ENCODE data around the gene CLRN2.

CLRN2 gene, protein sequence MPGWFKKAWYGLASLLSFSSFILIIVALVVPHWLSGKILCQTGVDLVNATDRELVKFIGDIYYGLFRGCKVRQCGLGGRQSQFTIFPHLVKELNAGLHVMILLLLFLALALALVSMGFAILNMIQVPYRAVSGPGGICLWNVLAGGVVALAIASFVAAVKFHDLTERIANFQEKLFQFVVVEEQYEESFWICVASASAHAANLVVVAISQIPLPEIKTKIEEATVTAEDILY
- long read RNA-seq: 0 reads

DNA sequence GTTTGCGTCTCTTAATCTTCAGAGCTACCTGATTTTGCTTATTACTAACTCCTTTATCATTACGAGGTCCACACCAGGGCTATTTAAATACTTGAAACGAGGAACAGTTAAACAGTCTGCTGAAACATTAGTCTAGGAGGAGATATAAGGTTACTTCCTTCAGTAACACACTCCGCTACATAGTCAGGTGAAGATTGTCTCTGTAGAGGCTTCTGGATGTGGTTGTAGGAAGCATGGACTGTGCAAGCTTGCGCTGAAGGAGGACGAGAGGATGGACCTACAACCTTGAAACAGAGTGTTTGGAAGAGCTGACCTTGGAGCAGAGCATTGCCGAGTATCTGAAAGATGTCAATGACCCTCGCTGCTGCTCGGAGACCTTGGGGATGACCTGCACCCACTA is at the start of gene CLRN2:
Gene CLRN2 (plus strand): TSS at position 301 of the 400 bp plus-strand sequence. CDS start 102 bp downstream, outside the sequence.
- no peak for DNase-seq (ENCODE audit: low read depth in 1 of 2, low spot score in 1 of 2)
- Histone ChIP-seq H3K27me3 (ENCODE audit: insufficient read depth, poor library complexity, severe bottlenecking) (no peaks in the 10 kb centered on the region), H3K27ac (replicated peaks) (no peak within 1 kb of the TSS)

DNA sequence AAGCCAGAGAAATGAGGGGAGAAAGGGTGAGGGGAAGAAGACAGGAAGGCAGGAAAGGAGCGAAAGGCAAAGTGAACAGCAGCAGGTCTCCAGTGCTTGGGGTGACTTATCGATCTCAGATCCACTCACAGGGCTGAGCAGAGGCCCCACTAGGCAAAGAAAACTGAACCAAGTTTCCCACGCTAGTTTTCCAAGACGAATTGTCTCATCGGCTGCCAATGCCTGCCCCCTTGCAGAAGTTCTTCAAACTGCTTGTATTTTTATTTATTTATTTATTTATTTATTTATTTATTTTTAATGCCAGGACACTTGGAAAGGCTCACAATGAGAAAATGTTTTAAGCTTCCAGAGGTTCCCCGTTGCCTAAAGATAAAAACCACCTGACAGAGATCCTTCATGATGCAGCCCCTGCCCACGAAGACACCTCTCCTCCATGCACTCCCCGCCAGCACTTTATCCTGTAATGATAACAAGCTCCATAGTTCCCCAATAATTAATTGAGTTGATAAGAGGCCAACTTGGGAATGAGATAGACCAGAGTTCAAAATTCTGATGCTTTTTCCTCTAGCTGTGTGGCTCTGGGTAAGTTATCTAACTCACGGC is 46.2 kb upstream of the CLRN2 start:
- TF ChIP-seq, protein P1, sequence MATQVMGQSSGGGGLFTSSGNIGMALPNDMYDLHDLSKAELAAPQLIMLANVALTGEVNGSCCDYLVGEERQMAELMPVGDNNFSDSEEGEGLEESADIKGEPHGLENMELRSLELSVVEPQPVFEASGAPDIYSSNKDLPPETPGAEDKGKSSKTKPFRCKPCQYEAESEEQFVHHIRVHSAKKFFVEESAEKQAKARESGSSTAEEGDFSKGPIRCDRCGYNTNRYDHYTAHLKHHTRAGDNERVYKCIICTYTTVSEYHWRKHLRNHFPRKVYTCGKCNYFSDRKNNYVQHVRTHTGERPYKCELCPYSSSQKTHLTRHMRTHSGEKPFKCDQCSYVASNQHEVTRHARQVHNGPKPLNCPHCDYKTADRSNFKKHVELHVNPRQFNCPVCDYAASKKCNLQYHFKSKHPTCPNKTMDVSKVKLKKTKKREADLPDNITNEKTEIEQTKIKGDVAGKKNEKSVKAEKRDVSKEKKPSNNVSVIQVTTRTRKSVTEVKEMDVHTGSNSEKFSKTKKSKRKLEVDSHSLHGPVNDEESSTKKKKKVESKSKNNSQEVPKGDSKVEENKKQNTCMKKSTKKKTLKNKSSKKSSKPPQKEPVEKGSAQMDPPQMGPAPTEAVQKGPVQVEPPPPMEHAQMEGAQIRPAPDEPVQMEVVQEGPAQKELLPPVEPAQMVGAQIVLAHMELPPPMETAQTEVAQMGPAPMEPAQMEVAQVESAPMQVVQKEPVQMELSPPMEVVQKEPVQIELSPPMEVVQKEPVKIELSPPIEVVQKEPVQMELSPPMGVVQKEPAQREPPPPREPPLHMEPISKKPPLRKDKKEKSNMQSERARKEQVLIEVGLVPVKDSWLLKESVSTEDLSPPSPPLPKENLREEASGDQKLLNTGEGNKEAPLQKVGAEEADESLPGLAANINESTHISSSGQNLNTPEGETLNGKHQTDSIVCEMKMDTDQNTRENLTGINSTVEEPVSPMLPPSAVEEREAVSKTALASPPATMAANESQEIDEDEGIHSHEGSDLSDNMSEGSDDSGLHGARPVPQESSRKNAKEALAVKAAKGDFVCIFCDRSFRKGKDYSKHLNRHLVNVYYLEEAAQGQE (IDR thresholded peaks at IDR 0.05; ENCODE audit: insufficient replicate concordance, low read depth): no peak
- TF ChIP-seq POLR2AphosphoS5 (IDR thresholded peaks at IDR 0.05; ENCODE audit: low read depth) (no peak), SPI1 (IDR thresholded peaks at IDR 0.05; ENCODE audit: borderline replicate concordance, low read depth) (no peak), GABPA (IDR thresholded peaks at IDR 0.05; ENCODE audit: low read depth) (no peak)
- TF ChIP-seq, protein P2, sequence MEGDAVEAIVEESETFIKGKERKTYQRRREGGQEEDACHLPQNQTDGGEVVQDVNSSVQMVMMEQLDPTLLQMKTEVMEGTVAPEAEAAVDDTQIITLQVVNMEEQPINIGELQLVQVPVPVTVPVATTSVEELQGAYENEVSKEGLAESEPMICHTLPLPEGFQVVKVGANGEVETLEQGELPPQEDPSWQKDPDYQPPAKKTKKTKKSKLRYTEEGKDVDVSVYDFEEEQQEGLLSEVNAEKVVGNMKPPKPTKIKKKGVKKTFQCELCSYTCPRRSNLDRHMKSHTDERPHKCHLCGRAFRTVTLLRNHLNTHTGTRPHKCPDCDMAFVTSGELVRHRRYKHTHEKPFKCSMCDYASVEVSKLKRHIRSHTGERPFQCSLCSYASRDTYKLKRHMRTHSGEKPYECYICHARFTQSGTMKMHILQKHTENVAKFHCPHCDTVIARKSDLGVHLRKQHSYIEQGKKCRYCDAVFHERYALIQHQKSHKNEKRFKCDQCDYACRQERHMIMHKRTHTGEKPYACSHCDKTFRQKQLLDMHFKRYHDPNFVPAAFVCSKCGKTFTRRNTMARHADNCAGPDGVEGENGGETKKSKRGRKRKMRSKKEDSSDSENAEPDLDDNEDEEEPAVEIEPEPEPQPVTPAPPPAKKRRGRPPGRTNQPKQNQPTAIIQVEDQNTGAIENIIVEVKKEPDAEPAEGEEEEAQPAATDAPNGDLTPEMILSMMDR (IDR thresholded peaks at IDR 0.05; ENCODE audit: insufficient read depth, low read length): peak; percentile 0
- DNase-seq (ENCODE audit: low read depth in 1 of 2, low spot score in 1 of 2): no peak
- H3K27ac ChIP-seq (replicated peaks): no peak overlapping the region
- H3K27me3 ChIP-seq (ENCODE audit: insufficient read depth, poor library complexity, severe bottlenecking): no peaks in the 10 kb centered on the region
- no peak overlapping the region for H3K4me3 ChIP-seq (replicated peaks; ENCODE audit: insufficient read depth, low read length)

More for the DNA sequence above, at the start of gene CLRN2:
- H3K4me3 ChIP-seq (replicated peaks; ENCODE audit: insufficient read depth, low read length): no peak within 1 kb of the TSS
- TF ChIP-seq, protein P2 (IDR thresholded peaks at IDR 0.05; ENCODE audit: insufficient read depth, low read length): no peak
- TF ChIP-seq SPI1 (IDR thresholded peaks at IDR 0.05; ENCODE audit: borderline replicate concordance, low read depth) (no peak), GABPA (IDR thresholded peaks at IDR 0.05; ENCODE audit: low read depth) (no peak), POLR2AphosphoS5 (IDR thresholded peaks at IDR 0.05; ENCODE audit: low read depth) (no peak)
- TF ChIP-seq, protein P1 (IDR thresholded peaks at IDR 0.05; ENCODE audit: insufficient replicate concordance, low read depth): no peak

DNA sequence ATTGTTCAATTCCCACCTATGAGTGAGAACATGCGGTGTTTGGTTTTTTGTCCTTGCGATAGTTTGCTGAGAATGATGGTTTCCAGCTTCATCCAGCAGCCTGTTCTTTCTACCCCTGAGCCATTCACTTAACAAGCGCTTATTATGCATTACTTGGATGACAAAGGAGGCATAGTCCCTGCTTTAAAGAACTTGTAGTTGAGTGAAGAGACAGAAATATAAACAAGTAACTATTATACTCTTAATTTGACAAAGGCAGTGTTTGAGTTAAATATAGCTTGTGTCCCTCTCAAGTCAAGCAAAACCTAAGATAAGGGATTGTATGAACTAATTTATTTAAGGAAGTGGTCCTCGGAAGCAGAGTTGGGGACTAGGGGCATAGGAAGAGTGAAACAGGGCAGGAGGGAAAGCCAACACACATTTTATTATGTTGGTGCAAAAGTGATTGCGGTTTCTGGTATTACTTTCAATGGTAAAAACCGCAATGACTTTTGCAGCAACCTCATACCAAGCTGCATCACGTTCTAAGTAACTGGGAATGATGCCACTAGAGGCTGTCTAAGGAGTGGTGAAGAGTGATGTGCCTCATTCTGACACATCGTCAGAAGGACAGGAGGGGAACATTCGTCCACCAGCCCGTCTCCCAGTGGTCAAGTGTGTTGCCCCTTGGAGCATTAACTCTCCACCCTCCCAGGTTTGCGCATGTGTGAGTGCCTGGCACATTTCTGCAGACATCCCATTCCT is 44.9 kb upstream of the CLRN2 start:
- H3K4me3 ChIP-seq (replicated peaks; ENCODE audit: insufficient read depth, low read length): no peak overlapping the region
- DNase-seq (ENCODE audit: low read depth in 1 of 2, low spot score in 1 of 2): no peak
- TF ChIP-seq SPI1 (IDR thresholded peaks at IDR 0.05; ENCODE audit: borderline replicate concordance, low read depth) (no peak), POLR2AphosphoS5 (IDR thresholded peaks at IDR 0.05; ENCODE audit: low read depth) (no peak), GABPA (IDR thresholded peaks at IDR 0.05; ENCODE audit: low read depth) (no peak)
- TF ChIP-seq, protein P1 (IDR thresholded peaks at IDR 0.05; ENCODE audit: insufficient replicate concordance, low read depth): no peak
- TF ChIP-seq, protein P2 (IDR thresholded peaks at IDR 0.05; ENCODE audit: insufficient read depth, low read length): no peak
- no peak overlapping the region for H3K27ac ChIP-seq (replicated peaks)
- H3K27me3 ChIP-seq (ENCODE audit: insufficient read depth, poor library complexity, severe bottlenecking): no peaks in the 10 kb centered on the region

Measured in HL-60 (cell line).